Activated CD4-positive, alpha-beta T cell treated with anti-CD3 and anti-CD28 coated beads, Interleukin-10, Interleukin-2, amounts not matched to agents 100 ng/mL and 50 ng/mL, durations not matched to agents 16 hours and 8 hours (primary cell): Measurements from ENCODE around the gene INPP5A.
"Not testable (repeated sequence)": the region's sequence is repeated elsewhere in the genome, so short reads cannot be mapped to it uniquely, and the experiment has no call there.

Source experiments
- DNase-seq: peaks from one replicate; pipeline ENCODE4 v3.0.0-alpha.2; 2020

Gene INPP5A

GRCh38 chr10:132665946-132666704, 128.5 kb downstream of the INPP5A start:
- peak; percentile 70 for DNase-seq

- DNase-seq = no peak
These were observed 129.2 kb downstream of the INPP5A start for GRCh38 chr10:132666705-132667341.

- no peak for DNase-seq
These were observed 129.9 kb downstream of the INPP5A start for GRCh38 chr10:132667342-132668047.

- no peak for DNase-seq
These were observed 130.4 kb downstream of the INPP5A start for GRCh38 chr10:132668048-132668394.

GRCh38 chr10:132669208-132669861, 131.7 kb downstream of the INPP5A start:
- no peak for DNase-seq

GRCh38 chr10:132670546-132671227, 133.1 kb downstream of the INPP5A start:
- no peak for DNase-seq

GRCh38 chr10:132671228-132672154, 133.9 kb downstream of the INPP5A start:
- no peak for DNase-seq

GRCh38 chr10:132673746-132674145, 136.2 kb downstream of the INPP5A start:
- DNase-seq = not testable (repeated sequence)

GRCh38 chr10:132674311-132674710, 136.7 kb downstream of the INPP5A start:
- DNase-seq = no peak

GRCh38 chr10:132675031-132675740, 137.6 kb downstream of the INPP5A start:
- DNase-seq = no peak

GRCh38 chr10:132676193-132676891, 138.8 kb downstream of the INPP5A start:
- no peak for DNase-seq

- no peak for DNase-seq
These were observed 139.5 kb downstream of the INPP5A start for GRCh38 chr10:132677096-132677472.

GRCh38 chr10:132677473-132678227, 140.1 kb downstream of the INPP5A start:
- no peak for DNase-seq

GRCh38 chr10:132678436-132679216, 141.0 kb downstream of the INPP5A start:
- DNase-seq = no peak

GRCh38 chr10:132679217-132679595, 141.6 kb downstream of the INPP5A start:
- no peak for DNase-seq

GRCh38 chr10:132679640-132680039, 142.1 kb downstream of the INPP5A start:
- no peak for DNase-seq

GRCh38 chr10:132680741-132681140, 143.2 kb downstream of the INPP5A start:
- not testable (repeated sequence) for DNase-seq

- no peak for DNase-seq
These were observed 144.5 kb downstream of the INPP5A start for GRCh38 chr10:132681858-132682755.
